DMS153 treated with DMSO at 0.1 percent for 48 hours (cell line): ENCODE measurements around the gene HCRTR1.

Source experiments
- DNase-seq: peaks from one replicate; lab custom pipeline; 2025; ENCODE audit not compliant: unreplicated experiment; lab: John Stamatoyannopoulos, UW

HCRTR1 gene

GRCh38 chr1:31596737-31597097, 20.8 kb upstream of the HCRTR1 start:
- DNase-seq = no peak

- DNase-seq = no peak
These were observed 18.5 kb upstream of the HCRTR1 start for GRCh38 chr1:31598980-31599379.

- DNase-seq = no peak
These were observed 16.8 kb upstream of the HCRTR1 start for GRCh38 chr1:31600641-31601040.

- DNase-seq = no peak
These were observed 15.4 kb upstream of the HCRTR1 start for GRCh38 chr1:31602081-31602480.

- DNase-seq = no peak
These were observed 11.5 kb upstream of the HCRTR1 start for GRCh38 chr1:31605908-31606427.

- DNase-seq = no peak
These were observed 10.1 kb upstream of the HCRTR1 start for GRCh38 chr1:31607360-31607759.

- DNase-seq = no peak
These were observed 7.9 kb upstream of the HCRTR1 start for GRCh38 chr1:31609514-31610118.

- DNase-seq = no peak
These were observed 3.0 kb upstream of the HCRTR1 start for GRCh38 chr1:31614414-31615005.

- no peak for DNase-seq
These were observed 2.1 kb upstream of the HCRTR1 start for GRCh38 chr1:31615414-31615813.

GRCh38 chr1:31615939-31616338, 1.6 kb upstream of the HCRTR1 start:
- no peak for DNase-seq

GRCh38 chr1:31617916-31618746, 642 bp downstream of the HCRTR1 start:
- peak; percentile 64 for DNase-seq

GRCh38 chr1:31618916-31619846, 1.7 kb downstream of the HCRTR1 start:
- DNase-seq = no peak

GRCh38 chr1:31620631-31621497, 3.4 kb downstream of the HCRTR1 start:
- DNase-seq = no peak

- DNase-seq = no peak
These were observed 4.0 kb downstream of the HCRTR1 start for GRCh38 chr1:31621498-31621820.

- DNase-seq = no peak
These were observed 4.6 kb downstream of the HCRTR1 start for GRCh38 chr1:31621847-31622730.

- DNase-seq = no peak
These were observed 5.9 kb downstream of the HCRTR1 start for GRCh38 chr1:31623365-31623764.

- DNase-seq = no peak
These were observed 6.8 kb downstream of the HCRTR1 start for GRCh38 chr1:31624309-31624708.

GRCh38 chr1:31624731-31625514, 7.4 kb downstream of the HCRTR1 start:
- DNase-seq = no peak
